NCI-H1417 treated with DMSO at 0.1 percent for 48 hours (cell line): Measurements from ENCODE around the gene EML3.

Experiments used
- DNase-seq: peaks from one replicate; lab custom pipeline; 2025; lab: John Stamatoyannopoulos, UW

Gene EML3

GRCh38 chr11:62552485-62553079 is 60.0 kb downstream of the EML3 start:
- no peak for DNase-seq
